NB4 (cell line): ENCODE data around the gene AVEN.
A peak's percentile ranks its signal among the peaks of the same experiment; 100 is the strongest.

Experiments
- DNase-seq: peaks from one replicate; pipeline ENCODE4 v3.0.0; 2010; ENCODE audit warnings: low read depth
- H3K4me3 ChIP-seq: one replicate; pipeline ENCODE4 v1.5.1; 2011; ENCODE audit warnings: mild to moderate bottlenecking, low read depth, low read length, moderate library complexity
- CTCF ChIP-seq: IDR thresholded peaks from one replicate; pipeline ENCODE4 v1.5.1; 2012; ENCODE audit warnings: low read depth, low read length
- MAX ChIP-seq: IDR thresholded peaks from 2 replicates; pipeline ENCODE4 v1.6.1; 2011; ENCODE audit warnings: low read depth, low read length
- MYC ChIP-seq: IDR thresholded peaks from 2 replicates; pipeline ENCODE4 v1.6.1; 2011; ENCODE audit warnings: low read depth, low read length
- POLR2A ChIP-seq: IDR thresholded peaks from 2 replicates; pipeline ENCODE4 v1.6.1; 2011; ENCODE audit warnings: mild to moderate bottlenecking; ENCODE audit not compliant: insufficient read length; ENCODE audit errors: extremely low read depth

Gene AVEN

GRCh38 chr15:34046471-34047145 is 7.6 kb upstream of the AVEN start:
- H3K4me3 ChIP-seq: peak overlapping the region; percentile 70
- TF ChIP-seq MAX (no peak), MYC (no peak), CTCF (no peak), POLR2A (peak; percentile 48)

GRCh38 chr15:34043813-34044212 is 4.8 kb upstream of the AVEN start:
- H3K4me3 ChIP-seq: no peak overlapping the region
- DNase-seq: no peak
- TF ChIP-seq MAX (no peak), CTCF (no peak), MYC (no peak), POLR2A (no peak)

More at GRCh38 chr15:34046471-34047145, 7.6 kb upstream of the AVEN start:
- peak; percentile 86 for DNase-seq

GRCh38 chr15:34043391-34043790 is 4.4 kb upstream of the AVEN start:
- TF ChIP-seq MYC (no peak), POLR2A (no peak), CTCF (no peak), MAX (no peak)
- H3K4me3 ChIP-seq: no peak overlapping the region

GRCh38 chr15:34039790-34040113 is 748 bp upstream of the AVEN start:
- H3K4me3 ChIP-seq: peak overlapping the region; percentile 65
- peak; percentile 69 for DNase-seq
- TF ChIP-seq MYC: 0 out of 2 replicates have a peak, but pooled peaks have one; percentile 5
- peak; percentile 27 for TF ChIP-seq POLR2A
- TF ChIP-seq CTCF: no peak
- TF ChIP-seq MAX: no peak

More at GRCh38 chr15:34043391-34043790, 4.4 kb upstream of the AVEN start:
- DNase-seq: peak; percentile 16

GRCh38 chr15:34038023-34038870 is 757 bp downstream of the AVEN start:
- peak; percentile 88 for DNase-seq
- TF ChIP-seq POLR2A: peak; percentile 92
- no peak for TF ChIP-seq CTCF
- TF ChIP-seq MAX: no peak; the same call in 1 of the 2 replicates
- peak; percentile 97 for TF ChIP-seq MYC
- peak overlapping the region; percentile 86 for H3K4me3 ChIP-seq
